WTC11 (cell line): Measurements from ENCODE around the gene FBXL16. TPM values are rescaled to one million over a fixed set of nuclear protein-coding genes. Genes with fewer than 3 reads are reported as not detected.
A peak's percentile ranks its signal among the peaks of the same experiment; 100 is the strongest.

Experiments used
- ATAC-seq: fragments of 200-7000 bp; cut with Tn5 transposase; 2 replicates; pipeline ENCODE4 v1.10.0; 2021; ENCODE audit warnings: mild to moderate bottlenecking, moderate library complexity
- CTCF ChIA-PET: fragments of 300-600 bp; sonication (Branson Sonifier 250); formaldehyde crosslinking; loops from one replicate; lab custom pipeline; 2021; ENCODE audit warnings: antibody characterized with exemption; lab: Charles Lee
- POLR2A ChIA-PET: fragments of 350-600 bp; sonication (Branson Sonifier 250); formaldehyde crosslinking; loops from one replicate; lab custom pipeline; 2021; ENCODE audit warnings: antibody characterized with exemption; lab: Charles Lee
- DNase-seq: peaks from one replicate; pipeline ENCODE4 v3.0.0; 2021; ENCODE audit warnings: low spot score
- H3K27ac Mint-ChIP-seq: 2 replicates; pipeline ENCODE4 v1.8.0; 2021; ENCODE audit warnings: mixed read lengths
- H3K27me3 Mint-ChIP-seq: 2 replicates; pipeline ENCODE4 v1.8.0; 2021; ENCODE audit warnings: low read depth, mild to moderate bottlenecking, moderate library complexity, mixed read lengths
- H3K36me3 Mint-ChIP-seq: 2 replicates; pipeline ENCODE4 v1.8.0; 2021; ENCODE audit warnings: mixed read lengths
- H3K4me1 Mint-ChIP-seq: 2 replicates; pipeline ENCODE4 v1.8.0; 2022; ENCODE audit warnings: mixed read lengths
- H3K4me3 Mint-ChIP-seq: 2 replicates; pipeline ENCODE4 v1.8.0; 2021; ENCODE audit warnings: mild to moderate bottlenecking, moderate library complexity, mixed read lengths
- H3K9me3 Mint-ChIP-seq: 2 replicates; pipeline ENCODE4 v1.8.0; 2021; ENCODE audit warnings: mixed read lengths
- CBFB ChIP-seq: sonication (generic); formaldehyde crosslinking; IDR thresholded peaks from 2 replicates; pipeline ENCODE4 v1.8.1; 2022; ENCODE audit warnings: mild to moderate bottlenecking, low read depth, missing genetic modification reagents
- CDX4 ChIP-seq: fragments of 250-450 bp; sonication (Bioruptor Pico); IDR thresholded peaks from 2 replicates; pipeline ENCODE4 v1.9.0; 2021; ENCODE audit warnings: moderate library complexity, mild to moderate bottlenecking, inconsistent platforms, borderline replicate concordance
- ETV6 ChIP-seq: sonication (generic); formaldehyde crosslinking; IDR thresholded peaks from 2 replicates; pipeline ENCODE4 v1.8.1; 2022; ENCODE audit warnings: mild to moderate bottlenecking, missing genetic modification reagents
- GABPB1 ChIP-seq: sonication (generic); formaldehyde crosslinking; IDR thresholded peaks from 2 replicates; pipeline ENCODE4 v1.8.1; 2023; ENCODE audit warnings: mild to moderate bottlenecking, missing genetic modification reagents
- GRHL2 ChIP-seq: fragments of 250-450 bp; sonication (Bioruptor Pico); IDR thresholded peaks from 2 replicates; pipeline ENCODE4 v1.8.0; 2022; ENCODE audit warnings: mild to moderate bottlenecking, moderate library complexity; ENCODE audit not compliant: insufficient replicate concordance, severe bottlenecking
- HMGA2 ChIP-seq: fragments of 250-450 bp; sonication (Bioruptor Pico); IDR thresholded peaks from 2 replicates; pipeline ENCODE4 v1.4.0; 2021; ENCODE audit warnings: mild to moderate bottlenecking, moderate library complexity
- IRF1 ChIP-seq: sonication (generic); formaldehyde crosslinking; IDR thresholded peaks from 2 replicates; pipeline ENCODE4 v1.8.0; 2023; ENCODE audit warnings: missing genetic modification reagents
- MYBL2 ChIP-seq: sonication (generic); formaldehyde crosslinking; IDR thresholded peaks from 2 replicates; pipeline ENCODE4 v1.8.1; 2023; ENCODE audit warnings: mild to moderate bottlenecking, moderate library complexity, missing genetic modification reagents
- NFE2L1 ChIP-seq: sonication (generic); formaldehyde crosslinking; IDR thresholded peaks from 2 replicates; pipeline ENCODE4 v1.8.1; 2023; ENCODE audit warnings: missing genetic modification reagents
- NR3C1 ChIP-seq: sonication (generic); formaldehyde crosslinking; conservative IDR thresholded peaks from 2 replicates; pipeline ENCODE4 v1.8.1; 2023; ENCODE audit warnings: low read depth, mild to moderate bottlenecking, missing genetic modification reagents
- RORB ChIP-seq: fragments of 250-450 bp; sonication (Bioruptor Pico); IDR thresholded peaks from 2 replicates; pipeline ENCODE4 v1.9.0; 2021; ENCODE audit warnings: mild to moderate bottlenecking
- SMAD4 ChIP-seq: sonication (generic); formaldehyde crosslinking; IDR thresholded peaks from 2 replicates; pipeline ENCODE4 v1.8.0; 2022; ENCODE audit warnings: mild to moderate bottlenecking, missing genetic modification reagents
- SP1 ChIP-seq: sonication (generic); formaldehyde crosslinking; conservative IDR thresholded peaks from 2 replicates; pipeline ENCODE4 v1.8.1; 2022; ENCODE audit warnings: missing genetic modification reagents
- TCF7 ChIP-seq: sonication (generic); formaldehyde crosslinking; IDR thresholded peaks from 2 replicates; pipeline ENCODE4 v1.8.0; 2022; ENCODE audit warnings: mild to moderate bottlenecking, low read depth, missing genetic modification reagents, moderate library complexity
- ZBTB21 ChIP-seq: sonication (generic); formaldehyde crosslinking; IDR thresholded peaks from 2 replicates; pipeline ENCODE4 v1.8.1; 2023; ENCODE audit warnings: mild to moderate bottlenecking, missing genetic modification reagents, borderline replicate concordance
- ZMAT4 ChIP-seq: fragments of 250-450 bp; sonication (Bioruptor Pico); IDR thresholded peaks from 2 replicates; pipeline ENCODE4 v1.9.0; 2021; ENCODE audit warnings: mild to moderate bottlenecking
- ZNF232 ChIP-seq: sonication (generic); formaldehyde crosslinking; IDR thresholded peaks from 2 replicates; pipeline ENCODE4 v1.8.0; 2022; ENCODE audit warnings: mild to moderate bottlenecking, missing genetic modification reagents
- ZNF416 ChIP-seq: fragments of 250-450 bp; sonication (Bioruptor Pico); IDR thresholded peaks from 2 replicates; pipeline ENCODE4 v1.9.0; 2021; ENCODE audit warnings: mild to moderate bottlenecking, inconsistent platforms
- ZNF512 ChIP-seq: sonication (generic); formaldehyde crosslinking; IDR thresholded peaks from 2 replicates; pipeline ENCODE4 v1.8.1; 2022; ENCODE audit warnings: missing genetic modification reagents, borderline replicate concordance
- ZSCAN18 ChIP-seq: fragments of 250-450 bp; sonication (Bioruptor Pico); IDR thresholded peaks from 2 replicates; pipeline ENCODE4 v2.1.2; 2022; ENCODE audit warnings: mild to moderate bottlenecking, moderate library complexity
- total RNA-seq: library from RNA; stranded (reverse); gene quantifications from 3 replicates; pipeline ENCODE4 v1.2.3, GENCODE V29; 2021
- TF ChIP-seq, protein P1 (sequence below): sonication (generic); formaldehyde crosslinking; IDR thresholded peaks from 2 replicates; pipeline ENCODE4 v1.8.1; 2023; ENCODE audit warnings: mild to moderate bottlenecking, missing genetic modification reagents, borderline replicate concordance
- TF ChIP-seq, protein P2 (sequence below): sonication (generic); formaldehyde crosslinking; IDR thresholded peaks from 2 replicates; pipeline ENCODE4 v1.8.0; 2022; ENCODE audit warnings: mild to moderate bottlenecking, missing genetic modification reagents
- TF ChIP-seq, protein P3 (sequence below): fragments of 200-600 bp; IDR thresholded peaks from 2 replicates; pipeline ENCODE4 v1.8.0; 2022; ENCODE audit warnings: antibody characterized with exemption

FBXL16 gene
- total RNA-seq, 1 experiment from 2014 or later, result 22.7 TPM

DNA sequence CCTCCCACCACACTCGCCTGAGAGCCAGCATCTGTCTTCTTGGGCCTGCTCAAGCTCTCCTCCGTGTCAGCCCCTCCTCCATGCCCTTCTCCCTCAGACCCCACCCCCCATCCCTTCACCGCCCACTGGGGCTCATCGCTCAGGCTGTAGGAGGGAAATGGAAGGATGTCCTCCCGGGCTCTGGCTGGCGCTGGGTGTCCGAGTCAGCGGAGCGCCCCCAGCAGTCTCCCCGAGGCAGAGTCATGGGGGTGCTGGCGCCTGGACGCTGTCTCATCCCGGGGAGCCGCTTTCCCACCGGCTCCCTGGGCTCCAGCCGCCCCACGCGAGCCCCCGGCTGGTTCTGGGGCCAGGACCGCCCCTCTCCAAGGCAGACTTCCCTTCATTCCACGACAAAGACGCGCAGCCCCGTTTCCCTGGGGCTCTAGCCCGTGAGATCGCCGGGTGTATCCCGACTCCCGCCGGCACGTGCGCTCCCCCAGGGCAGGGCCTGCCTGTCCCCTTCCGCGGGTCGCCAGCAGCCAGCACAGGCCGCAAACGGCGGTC, 14.9 kb upstream of the FBXL16 start:
- Mint-ChIP-seq H3K4me3 (peak overlapping the region; percentile 74), H3K27ac (peak overlapping the region; percentile 63), H3K36me3 (no peaks in the 10 kb centered on the region; the same call in 1 of the 2 replicates), H3K27me3 (peaks cover 18% of the 10 kb centered on the region), H3K4me1 (peaks cover 16% of the 10 kb centered on the region), H3K9me3 (no peaks in the 10 kb centered on the region)
- CTCF ChIA-PET, result interaction anchor here (0.6 to 2.8 kb wide), 26 partner anchors 8 to 426 kb away, joined by 3 to 28 read pairs (median 6); partner anchors contain the start of genes CHTF18, CIAO3, GNG13 and JMJD8
- DNase-seq (peak; percentile 60), ATAC-seq (peak; percentile 30)
- POLR2A ChIA-PET, result interaction anchor here (0.6 to 2.9 kb wide), 19 partner anchors 8 to 91 kb away, joined by 3 to 10 read pairs (median 3); partner anchors contain the start of genes CHTF18, CIAO3, RHOT2 and RPUSD1
- TF ChIP-seq SP1, result no peak
- no peak for TF ChIP-seq ZMAT4 (CRISPR knock-in tag)
- no peak for TF ChIP-seq NR3C1 (CRISPR knock-in tag)
- no peak for TF ChIP-seq ETV6
- no peak for TF ChIP-seq HMGA2
- no peak for TF ChIP-seq TCF7 (CRISPR knock-in tag)
- TF ChIP-seq SMAD4 (CRISPR knock-in tag), result no peak
- no peak for TF ChIP-seq NFE2L1 (CRISPR knock-in tag)
- no peak for TF ChIP-seq ZNF232 (CRISPR knock-in tag)
- TF ChIP-seq, protein P1, sequence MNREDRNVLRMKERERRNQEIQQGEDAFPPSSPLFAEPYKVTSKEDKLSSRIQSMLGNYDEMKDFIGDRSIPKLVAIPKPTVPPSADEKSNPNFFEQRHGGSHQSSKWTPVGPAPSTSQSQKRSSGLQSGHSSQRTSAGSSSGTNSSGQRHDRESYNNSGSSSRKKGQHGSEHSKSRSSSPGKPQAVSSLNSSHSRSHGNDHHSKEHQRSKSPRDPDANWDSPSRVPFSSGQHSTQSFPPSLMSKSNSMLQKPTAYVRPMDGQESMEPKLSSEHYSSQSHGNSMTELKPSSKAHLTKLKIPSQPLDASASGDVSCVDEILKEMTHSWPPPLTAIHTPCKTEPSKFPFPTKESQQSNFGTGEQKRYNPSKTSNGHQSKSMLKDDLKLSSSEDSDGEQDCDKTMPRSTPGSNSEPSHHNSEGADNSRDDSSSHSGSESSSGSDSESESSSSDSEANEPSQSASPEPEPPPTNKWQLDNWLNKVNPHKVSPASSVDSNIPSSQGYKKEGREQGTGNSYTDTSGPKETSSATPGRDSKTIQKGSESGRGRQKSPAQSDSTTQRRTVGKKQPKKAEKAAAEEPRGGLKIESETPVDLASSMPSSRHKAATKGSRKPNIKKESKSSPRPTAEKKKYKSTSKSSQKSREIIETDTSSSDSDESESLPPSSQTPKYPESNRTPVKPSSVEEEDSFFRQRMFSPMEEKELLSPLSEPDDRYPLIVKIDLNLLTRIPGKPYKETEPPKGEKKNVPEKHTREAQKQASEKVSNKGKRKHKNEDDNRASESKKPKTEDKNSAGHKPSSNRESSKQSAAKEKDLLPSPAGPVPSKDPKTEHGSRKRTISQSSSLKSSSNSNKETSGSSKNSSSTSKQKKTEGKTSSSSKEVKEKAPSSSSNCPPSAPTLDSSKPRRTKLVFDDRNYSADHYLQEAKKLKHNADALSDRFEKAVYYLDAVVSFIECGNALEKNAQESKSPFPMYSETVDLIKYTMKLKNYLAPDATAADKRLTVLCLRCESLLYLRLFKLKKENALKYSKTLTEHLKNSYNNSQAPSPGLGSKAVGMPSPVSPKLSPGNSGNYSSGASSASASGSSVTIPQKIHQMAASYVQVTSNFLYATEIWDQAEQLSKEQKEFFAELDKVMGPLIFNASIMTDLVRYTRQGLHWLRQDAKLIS, result no peak
- no peak for TF ChIP-seq ZNF512 (CRISPR knock-in tag)
- TF ChIP-seq RORB (CRISPR knock-in tag), result no peak
- TF ChIP-seq, protein P2, sequence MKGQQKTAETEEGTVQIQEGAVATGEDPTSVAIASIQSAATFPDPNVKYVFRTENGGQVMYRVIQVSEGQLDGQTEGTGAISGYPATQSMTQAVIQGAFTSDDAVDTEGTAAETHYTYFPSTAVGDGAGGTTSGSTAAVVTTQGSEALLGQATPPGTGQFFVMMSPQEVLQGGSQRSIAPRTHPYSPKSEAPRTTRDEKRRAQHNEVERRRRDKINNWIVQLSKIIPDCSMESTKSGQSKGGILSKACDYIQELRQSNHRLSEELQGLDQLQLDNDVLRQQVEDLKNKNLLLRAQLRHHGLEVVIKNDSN, result 0 out of 2 replicates have a peak, but pooled peaks have one; percentile 18
- no peak for TF ChIP-seq IRF1 (CRISPR knock-in tag)
- no peak for TF ChIP-seq CDX4 (CRISPR knock-in tag)
- TF ChIP-seq CBFB, result no peak
- peak; percentile 79 for TF ChIP-seq MYBL2 (CRISPR knock-in tag)
- no peak for TF ChIP-seq ZBTB21 (CRISPR knock-in tag)
- TF ChIP-seq GABPB1 (CRISPR knock-in tag), result no peak
- no peak for TF ChIP-seq ZNF416 (CRISPR knock-in tag)
- TF ChIP-seq, protein P3, sequence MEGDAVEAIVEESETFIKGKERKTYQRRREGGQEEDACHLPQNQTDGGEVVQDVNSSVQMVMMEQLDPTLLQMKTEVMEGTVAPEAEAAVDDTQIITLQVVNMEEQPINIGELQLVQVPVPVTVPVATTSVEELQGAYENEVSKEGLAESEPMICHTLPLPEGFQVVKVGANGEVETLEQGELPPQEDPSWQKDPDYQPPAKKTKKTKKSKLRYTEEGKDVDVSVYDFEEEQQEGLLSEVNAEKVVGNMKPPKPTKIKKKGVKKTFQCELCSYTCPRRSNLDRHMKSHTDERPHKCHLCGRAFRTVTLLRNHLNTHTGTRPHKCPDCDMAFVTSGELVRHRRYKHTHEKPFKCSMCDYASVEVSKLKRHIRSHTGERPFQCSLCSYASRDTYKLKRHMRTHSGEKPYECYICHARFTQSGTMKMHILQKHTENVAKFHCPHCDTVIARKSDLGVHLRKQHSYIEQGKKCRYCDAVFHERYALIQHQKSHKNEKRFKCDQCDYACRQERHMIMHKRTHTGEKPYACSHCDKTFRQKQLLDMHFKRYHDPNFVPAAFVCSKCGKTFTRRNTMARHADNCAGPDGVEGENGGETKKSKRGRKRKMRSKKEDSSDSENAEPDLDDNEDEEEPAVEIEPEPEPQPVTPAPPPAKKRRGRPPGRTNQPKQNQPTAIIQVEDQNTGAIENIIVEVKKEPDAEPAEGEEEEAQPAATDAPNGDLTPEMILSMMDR, result no peak; the same call in 1 of the 2 replicates
- no peak for TF ChIP-seq ZSCAN18 (CRISPR knock-in tag)
- no peak for TF ChIP-seq GRHL2 (CRISPR knock-in tag)
